IMR-90 (cell line): Measurements from ENCODE around the gene KCNMB2. TPM values are rescaled to one million over a fixed set of nuclear protein-coding genes. Genes with fewer than 3 reads are reported as not detected.

Source experiments
- ATAC-seq: fragments of 200-7000 bp; cut with Tn5 transposase; 2 replicates; pipeline ENCODE4 v1.9.1; 2020; ENCODE audit warnings: low read depth, mild to moderate bottlenecking, moderate library complexity
- BruUV-seq: library from RNA; stranded (reverse); fragments of 400-500 nt; replicated peaks from 2 replicates; lab custom pipeline; 2021; lab: Mats Ljungman, UMichigan
- CTCF ChIA-PET: fragments of 300-600 bp; formaldehyde crosslinking; extraction: SDS; loops from one replicate; lab custom pipeline; 2021; ENCODE audit warnings: antibody characterized with exemption; lab: Yijun Ruan, JAX
- POLR2A ChIA-PET: fragments of 300-600 bp; sonication (Branson Sonifier 250); formaldehyde crosslinking; loops from one replicate; lab custom pipeline; 2022; ENCODE audit warnings: antibody characterized with exemption; ENCODE audit not compliant: unreplicated experiment; lab: Charles Lee
- DNase-seq: peaks from one replicate; pipeline ENCODE4 v3.0.0; 2013
- H2AFZ ChIP-seq: replicated peaks from 2 replicates; pipeline ENCODE3; 2013; ENCODE audit warnings: low read length, mild to moderate bottlenecking; ENCODE audit not compliant: poor library complexity
- H2AK5ac ChIP-seq: 2 replicates; pipeline ENCODE4 v1.6.1; 2013; ENCODE audit warnings: low read depth, low read length, inconsistent platforms
- H2AK9ac ChIP-seq: replicated peaks from 2 replicates; pipeline ENCODE3; 2013; ENCODE audit warnings: mild to moderate bottlenecking, low read depth, low read length, moderate library complexity; ENCODE audit not compliant: poor library complexity
- H2BK120ac ChIP-seq: 2 replicates; pipeline ENCODE4 v1.6.1; 2013; ENCODE audit warnings: low read depth, low read length, inconsistent platforms
- H2BK15ac ChIP-seq: 3 replicates; pipeline ENCODE4 v1.6.1; 2013; ENCODE audit warnings: low read depth, low read length, inconsistent platforms
- H2BK20ac ChIP-seq: 2 replicates; pipeline ENCODE4 v1.6.1; 2013; ENCODE audit warnings: low read depth, mild to moderate bottlenecking, inconsistent platforms, low read length, moderate library complexity
- H2BK5ac ChIP-seq: 2 replicates; pipeline ENCODE4 v1.6.1; 2013; ENCODE audit warnings: mild to moderate bottlenecking, low read depth, low read length, inconsistent platforms; ENCODE audit not compliant: poor library complexity, severe bottlenecking
- H3K14ac ChIP-seq: replicated peaks from 2 replicates; pipeline ENCODE4 v1.6.1; 2013; ENCODE audit warnings: low read depth, low read length, inconsistent platforms
- H3K18ac ChIP-seq: 2 replicates; pipeline ENCODE4 v1.6.1; 2013; ENCODE audit warnings: low read depth, low read length, control low read depth
- H3K23ac ChIP-seq: 2 replicates; pipeline ENCODE4 v1.6.1; 2013; ENCODE audit warnings: low read depth, low read length, inconsistent platforms
- H3K27ac ChIP-seq: 2 replicates; pipeline ENCODE4 v1.5.1; 2013; ENCODE audit warnings: mild to moderate bottlenecking, control low read depth, low read length; ENCODE audit not compliant: insufficient read depth
- H3K27me3 ChIP-seq: 2 replicates; pipeline ENCODE4 v1.6.1; 2013; ENCODE audit warnings: low read length; ENCODE audit not compliant: control insufficient read depth, insufficient read depth
- H3K36me3 ChIP-seq: 2 replicates; pipeline ENCODE4 v1.6.1; 2013; ENCODE audit warnings: low read length, mixed read lengths; ENCODE audit not compliant: control insufficient read depth, insufficient read depth
- H3K4ac ChIP-seq: 2 replicates; pipeline ENCODE4 v1.6.1; 2013; ENCODE audit warnings: low read depth, low read length, inconsistent platforms
- H3K4me1 ChIP-seq: 2 replicates; pipeline ENCODE4 v1.6.1; 2013; ENCODE audit warnings: low read length, mixed read lengths; ENCODE audit not compliant: control insufficient read depth, insufficient read depth
- H3K4me2 ChIP-seq: 2 replicates; pipeline ENCODE4 v1.6.1; 2013; ENCODE audit warnings: low read depth, mild to moderate bottlenecking, control low read depth, low read length, moderate library complexity
- H3K4me3 ChIP-seq: 2 replicates; pipeline ENCODE4 v1.5.1; 2013; ENCODE audit warnings: low read depth, mild to moderate bottlenecking, control low read depth, low read length, moderate library complexity; ENCODE audit not compliant: insufficient read depth
- H3K56ac ChIP-seq: 2 replicates; pipeline ENCODE4 v1.6.1; 2013; ENCODE audit warnings: low read length, inconsistent platforms; ENCODE audit not compliant: insufficient read depth; ENCODE audit errors: extremely low read depth
- H3K79me1 ChIP-seq, 2 experiments: 2 replicates each; pipeline ENCODE4 v1.6.1; 2013; ENCODE audit warnings: low read length in 2 of 2, inconsistent platforms in 1 of 2, low read depth in 1 of 2
- H3K9ac ChIP-seq: 2 replicates; pipeline ENCODE4 v1.6.1; 2013; ENCODE audit warnings: low read depth, low read length, control low read depth
- H3K9me1 ChIP-seq: 2 replicates; pipeline ENCODE4 v1.6.1; 2013; ENCODE audit warnings: low read length, inconsistent platforms; ENCODE audit not compliant: insufficient read depth
- H3K9me3 ChIP-seq: 2 replicates; pipeline ENCODE4 v1.6.1; 2013; ENCODE audit warnings: low read length; ENCODE audit not compliant: control insufficient read depth, insufficient read depth
- H4K20me1 ChIP-seq: 2 replicates; pipeline ENCODE4 v1.6.1; 2013; ENCODE audit warnings: low read length, inconsistent platforms; ENCODE audit not compliant: insufficient read depth
- H4K5ac ChIP-seq: 2 replicates; pipeline ENCODE4 v1.6.1; 2013; ENCODE audit warnings: mild to moderate bottlenecking, low read depth, low read length, control low read depth
- H4K8ac ChIP-seq, 2 experiments: 2 replicates each; pipeline ENCODE4 v1.6.1; 2013; ENCODE audit warnings: low read depth in 2 of 2, low read length in 2 of 2, control low read depth in 1 of 2, inconsistent platforms in 1 of 2
- H4K91ac ChIP-seq: 2 replicates; pipeline ENCODE4 v1.6.1; 2013; ENCODE audit warnings: low read depth, low read length, inconsistent platforms; ENCODE audit not compliant: insufficient read depth
- CEBPB ChIP-seq: IDR thresholded peaks from 2 replicates; pipeline ENCODE4 v1.6.1; 2012; ENCODE audit warnings: low read depth, low read length, improper control_type of control experiment
- CTCF ChIP-seq: conservative IDR thresholded peaks from 2 replicates; pipeline ENCODE4 v1.5.1; 2012; ENCODE audit warnings: mild to moderate bottlenecking, low read depth, low read length, improper control_type of control experiment
- MAFK ChIP-seq: IDR thresholded peaks from 2 replicates; pipeline ENCODE4 v1.6.1; 2012; ENCODE audit warnings: low read depth, low read length, improper control_type of control experiment
- MAZ ChIP-seq: IDR thresholded peaks from 2 replicates; pipeline ENCODE4 v1.6.1; 2012; ENCODE audit warnings: low read depth, mild to moderate bottlenecking, low read length, improper control_type of control experiment, moderate library complexity, borderline replicate concordance
- MXI1 ChIP-seq: IDR thresholded peaks from 2 replicates; pipeline ENCODE4 v1.6.1; 2012; ENCODE audit warnings: low read depth, mild to moderate bottlenecking, low read length, moderate library complexity, borderline replicate concordance
- SMC3 ChIP-seq: fragments of 150-350 bp; IDR thresholded peaks from 2 replicates; pipeline ENCODE4 v1.6.1; 2016; ENCODE audit warnings: low read depth, mild to moderate bottlenecking, antibody characterized with exemption, low read length, moderate library complexity
- WGBS, 2 experiments: methylation state at CpG; one replicate each; pipeline versions ENCODE4 v1.1.5 to v1.1.7; 2013; ENCODE audit warnings: missing lambda C conversion rate in 2 of 2; ENCODE audit not compliant: insufficient read length in 1 of 2; ENCODE audit errors: extremely low coverage in 2 of 2; 5-methylcytosine and 5-hydroxymethylcytosine counted together
- dilution Hi-C: fragments of 300-500 bp; cut with HindIII; formaldehyde crosslinking; loops from one replicate; pipeline ENCODE4 v1.14.3; 2018; ENCODE audit warnings: low sequenced_read_pairs; ENCODE audit not compliant: unreplicated experiment
- in situ Hi-C: fragments of 300-500 bp; cut with MboI; formaldehyde crosslinking; loops from 3 replicates; pipeline ENCODE4 v1.14.3; 2019; ENCODE audit warnings: low sequenced_read_pairs, inconsistent platforms, mixed read lengths
- intact Hi-C: fragments of 100-400 bp; cut with micrococcal nuclease; formaldehyde crosslinking; loops from 2 replicates; pipeline ENCODE4 v1.10.0; 2022
- polyA plus RNA-seq, 3 experiments: library from polyadenylated mRNA; depleted of rRNA; stranded (reverse); fragments of >200 nt; gene quantifications; 2 replicates each; pipeline ENCODE4 v1.2.3, GENCODE V29; 2012; ENCODE audit warnings: low replicate concordance in 1 of 3
- total RNA-seq: library from RNA; depleted of rRNA; stranded (reverse); fragments of >200 nt; gene quantifications from 2 replicates; pipeline ENCODE4 v1.2.3, GENCODE V29; 2012

Gene KCNMB2
- total and polyA plus RNA-seq, 2 of the 4 experiments (the other 2 are of a cell fraction), result not detected

- no peak overlapping the region for H3K14ac ChIP-seq
- DNase-seq (no peak), ATAC-seq (no peak)
- BruUV-seq, result no TSS peak
- no peak overlapping the region for H3K27ac ChIP-seq
- H2AFZ ChIP-seq, result no peak overlapping the region
- H2BK5ac ChIP-seq, result no peak overlapping the region
- H3K4ac ChIP-seq, result no peak overlapping the region
- ChIA-PET POLR2A (no interaction called here), CTCF (no interaction called here)
- dilution Hi-C loops, result no loop called here
- H3K18ac ChIP-seq, result no peak overlapping the region
- no peaks in the 10 kb centered on the region for H3K9me1 ChIP-seq
- H4K91ac ChIP-seq, result no peak overlapping the region
- no peak overlapping the region for H2BK15ac ChIP-seq
- no peak overlapping the region for H3K23ac ChIP-seq
- H2AK9ac ChIP-seq, result no peak overlapping the region
- H3K4me2 ChIP-seq, result no peak overlapping the region
- H3K56ac ChIP-seq, result no peak overlapping the region
- no peaks in the 10 kb centered on the region for H4K20me1 ChIP-seq
- no peaks in the 10 kb centered on the region for H3K4me1 ChIP-seq
- H3K4me3 ChIP-seq, result no peak overlapping the region
- H2BK120ac ChIP-seq, result no peak overlapping the region
- WGBS, 2 experiments, result no CpG with 5 or more reads among the region's 1 CpG
- no peak overlapping the region for H4K8ac ChIP-seq
- no peak overlapping the region for H2BK20ac ChIP-seq
- no peak overlapping the region for H2AK5ac ChIP-seq
- H3K9me3 ChIP-seq, result no peaks in the 10 kb centered on the region
- TF ChIP-seq CEBPB (no peak), CTCF (no peak), MXI1 (no peak), MAFK (no peak), MAZ (no peak), SMC3 (no peak)
- no peak overlapping the region for H4K5ac ChIP-seq
- in situ Hi-C loops, result no loop called here
- no peaks in the 10 kb centered on the region for H3K27me3 ChIP-seq
- H3K79me1 ChIP-seq, result no peaks in the 10 kb centered on the region
- intact Hi-C loops, result no loop called here
- H3K36me3 ChIP-seq, result no peaks in the 10 kb centered on the region
- no peak overlapping the region for H3K9ac ChIP-seq
Measured at GRCh38 chr3:178806651-178807050, 270.4 kb downstream of the KCNMB2 start.
